ENCODE data around the gene CT45A1. TPM values are rescaled to one million over a fixed set of nuclear protein-coding genes. Genes with fewer than 3 reads are reported as not detected.
"Not testable (repeated sequence)": the region's sequence is repeated elsewhere in the genome, so short reads cannot be mapped to it uniquely, and the experiment has no call there.

CT45A1 gene
- total and polyA plus RNA-seq, 9 donors: 1.4 TPM; not detected in 8

GRCh38 chrX:135740681-135741149 is 27.3 kb downstream of the CT45A1 start:
- no peaks in the 10 kb centered on the region for H3K9me3 ChIP-seq
- 61 to 62% (median 61%) methylated on average over 18 of the region's 18 CpGs for WGBS, 3 donors
- H3K36me3 ChIP-seq: no peaks in the 10 kb centered on the region
- no peak overlapping the region for H3K27ac ChIP-seq
- intact Hi-C loops (cut with DNase I): no loop called here
- no peak for DNase-seq
- no peak overlapping the region for H3K4me3 ChIP-seq
- H3K27me3 ChIP-seq: no peaks in the 10 kb centered on the region
- H3K4me1 ChIP-seq (ENCODE audit: insufficient read depth): no peaks in the 10 kb centered on the region
- TF ChIP-seq EP300 (IDR thresholded peaks at IDR 0.05) (no peak), POLR2A (IDR thresholded peaks at IDR 0.05) (no peak), CTCF (IDR thresholded peaks at IDR 0.05) (no peak)

GRCh38 chrX:135741192-135741715 is 27.8 kb downstream of the CT45A1 start:
- no peak overlapping the region for H3K4me3 ChIP-seq
- intact Hi-C loops (cut with DNase I): no loop called here
- no peaks in the 10 kb centered on the region for H3K27me3 ChIP-seq
- H3K4me1 ChIP-seq (ENCODE audit: insufficient read depth): no peaks in the 10 kb centered on the region
- no peaks in the 10 kb centered on the region for H3K36me3 ChIP-seq
- no peak overlapping the region for H3K27ac ChIP-seq
- DNase-seq: no peak
- 79 to 89% (median 83%) methylated on average over 23 of the region's 23 CpGs for WGBS, 3 donors
- H3K9me3 ChIP-seq: no peaks in the 10 kb centered on the region
- TF ChIP-seq CTCF (IDR thresholded peaks at IDR 0.05) (no peak), EP300 (IDR thresholded peaks at IDR 0.05) (no peak), POLR2A (IDR thresholded peaks at IDR 0.05) (no peak)

- H3K4me1 ChIP-seq (ENCODE audit: insufficient read depth); intact Hi-C loops (cut with DNase I); H3K27me3 ChIP-seq; H3K36me3 ChIP-seq; H3K4me3 ChIP-seq; H3K27ac ChIP-seq; DNase-seq; H3K9me3 ChIP-seq: not testable (repeated sequence)
- 87 to 88% (median 87%) methylated on average over 3 to 4 of the region's 4 CpGs for WGBS, 3 donors
Measured at GRCh38 chrX:135744739-135745138, 31.3 kb downstream of the CT45A1 start.

GRCh38 chrX:135768091-135768490 is 54.7 kb downstream of the CT45A1 start, which contains the start of gene CT45A3:
Gene CT45A3 (minus strand): TSS chrX:135768191. CDS start chrX:135764444, 3,747 bp downstream.
- H3K27me3 ChIP-seq; H3K4me1 ChIP-seq (ENCODE audit: insufficient read depth); intact Hi-C loops (cut with DNase I); H3K36me3 ChIP-seq; H3K27ac ChIP-seq; H3K9me3 ChIP-seq; DNase-seq; H3K4me3 ChIP-seq: not testable (repeated sequence)
- WGBS, 3 donors: no CpG with 5 or more reads among the region's 17 CpGs

Small RNA genes within 50 kb of the gene (small RNA-seq; reads per million reads assigned to genes)
- not detected for gene AC240442.1

Other genes starting within 250 kb of the CT45A1 start
- 10 to 100 TPM; 13.2 to 20.7 (median 16.4) TPM for gene INTS6L, start 193.0 kb upstream of the CT45A1 start, total RNA-seq
- 10 to 100 TPM in 1 of 2 donors, 1 to 10 TPM in 1; 9.0 to 13.5 TPM for gene INTS6L, start 193.0 kb upstream of the CT45A1 start, polyA plus RNA-seq
- gene CT45A3, start 54.6 kb downstream of the CT45A1 start, total RNA-seq: 1 to 10 TPM in 1 of 7 donors, under 1 TPM in 1, not detected in 5; 0.20 to 1.8 TPM
- gene CT45A3, start 54.6 kb downstream of the CT45A1 start, polyA plus RNA-seq: not detected
- gene CT45A5, start 71.9 kb downstream of the CT45A1 start, total RNA-seq: 1 to 10 TPM in 1 of 7 donors, not detected in 6; 6.4 TPM
- gene CT45A5, start 71.9 kb downstream of the CT45A1 start, polyA plus RNA-seq: not detected
- gene CT45A6, start 89.1 kb downstream of the CT45A1 start, total RNA-seq: not detected
- not detected for gene CT45A6, start 89.1 kb downstream of the CT45A1 start, polyA plus RNA-seq
- gene CT45A2, start 106.4 kb downstream of the CT45A1 start, total RNA-seq: not detected
- not detected for gene CT45A2, start 106.4 kb downstream of the CT45A1 start, polyA plus RNA-seq
- not detected for gene CT45A7, start 123.6 kb downstream of the CT45A1 start, total RNA-seq
- gene CT45A7, start 123.6 kb downstream of the CT45A1 start, polyA plus RNA-seq: not detected
- not detected for gene CT45A8, start 140.9 kb downstream of the CT45A1 start, total RNA-seq
- gene CT45A8, start 140.9 kb downstream of the CT45A1 start, polyA plus RNA-seq: not detected
- gene CT45A9, start 158.2 kb downstream of the CT45A1 start, total RNA-seq: not detected
- not detected for gene CT45A9, start 158.2 kb downstream of the CT45A1 start, polyA plus RNA-seq
- gene CT45A10, start 179.8 kb downstream of the CT45A1 start, total RNA-seq: under 1 TPM in 1 of 7 donors, not detected in 6; 0.92 TPM
- gene CT45A10, start 179.8 kb downstream of the CT45A1 start, polyA plus RNA-seq: not detected
- not detected for gene SAGE1, start 180.1 kb downstream of the CT45A1 start, total RNA-seq
- not detected for gene SAGE1, start 180.1 kb downstream of the CT45A1 start, polyA plus RNA-seq

All from ovary (tissue), 9 donors.